Measurements from ENCODE around the gene SLC4A11.

DNA sequence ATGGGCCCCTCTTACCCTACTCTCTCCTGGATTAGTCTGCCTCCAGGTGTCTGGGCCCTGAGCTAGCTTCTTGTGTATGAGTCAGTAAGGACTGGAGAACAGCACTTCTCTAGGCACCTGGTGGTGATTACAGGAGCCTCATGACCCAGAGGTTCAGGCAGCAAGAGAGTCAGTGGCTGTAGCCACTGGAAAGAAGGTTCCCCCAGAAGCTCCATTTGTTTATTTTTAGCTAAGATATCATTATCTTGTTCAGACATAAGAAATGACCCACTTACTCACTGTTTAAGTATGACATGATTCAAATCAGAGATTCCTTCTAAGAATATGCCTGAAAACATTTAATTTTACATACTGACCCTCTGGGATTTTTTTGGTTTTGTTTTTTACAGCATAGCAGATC lies 23.6 kb upstream of the SLC4A11 start:
- TF ChIP-seq, protein P1, sequence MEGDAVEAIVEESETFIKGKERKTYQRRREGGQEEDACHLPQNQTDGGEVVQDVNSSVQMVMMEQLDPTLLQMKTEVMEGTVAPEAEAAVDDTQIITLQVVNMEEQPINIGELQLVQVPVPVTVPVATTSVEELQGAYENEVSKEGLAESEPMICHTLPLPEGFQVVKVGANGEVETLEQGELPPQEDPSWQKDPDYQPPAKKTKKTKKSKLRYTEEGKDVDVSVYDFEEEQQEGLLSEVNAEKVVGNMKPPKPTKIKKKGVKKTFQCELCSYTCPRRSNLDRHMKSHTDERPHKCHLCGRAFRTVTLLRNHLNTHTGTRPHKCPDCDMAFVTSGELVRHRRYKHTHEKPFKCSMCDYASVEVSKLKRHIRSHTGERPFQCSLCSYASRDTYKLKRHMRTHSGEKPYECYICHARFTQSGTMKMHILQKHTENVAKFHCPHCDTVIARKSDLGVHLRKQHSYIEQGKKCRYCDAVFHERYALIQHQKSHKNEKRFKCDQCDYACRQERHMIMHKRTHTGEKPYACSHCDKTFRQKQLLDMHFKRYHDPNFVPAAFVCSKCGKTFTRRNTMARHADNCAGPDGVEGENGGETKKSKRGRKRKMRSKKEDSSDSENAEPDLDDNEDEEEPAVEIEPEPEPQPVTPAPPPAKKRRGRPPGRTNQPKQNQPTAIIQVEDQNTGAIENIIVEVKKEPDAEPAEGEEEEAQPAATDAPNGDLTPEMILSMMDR (IDR thresholded peaks at IDR 0.05) = no peak
- TF ChIP-seq CEBPB (IDR thresholded peaks at IDR 0.05) (no peak), JUN (IDR thresholded peaks at IDR 0.05) (no peak), PHF8 (IDR thresholded peaks at IDR 0.05; ENCODE audit: borderline replicate concordance, low read depth) (no peak), MYC (IDR thresholded peaks at IDR 0.05; ENCODE audit: borderline replicate concordance, low read length) (no peak), POLR2A (IDR thresholded peaks at IDR 0.05; ENCODE audit: low read length) (no peak), CHD2 (IDR thresholded peaks at IDR 0.05; ENCODE audit: low read length, partially characterized antibody) (no peak), RCOR1 (IDR thresholded peaks at IDR 0.05; ENCODE audit: low read depth, low read length) (no peak)
- TF ChIP-seq, protein P2, sequence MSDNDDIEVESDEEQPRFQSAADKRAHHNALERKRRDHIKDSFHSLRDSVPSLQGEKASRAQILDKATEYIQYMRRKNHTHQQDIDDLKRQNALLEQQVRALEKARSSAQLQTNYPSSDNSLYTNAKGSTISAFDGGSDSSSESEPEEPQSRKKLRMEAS (IDR thresholded peaks at IDR 0.05) = no peak
- TF ChIP-seq, protein P3, sequence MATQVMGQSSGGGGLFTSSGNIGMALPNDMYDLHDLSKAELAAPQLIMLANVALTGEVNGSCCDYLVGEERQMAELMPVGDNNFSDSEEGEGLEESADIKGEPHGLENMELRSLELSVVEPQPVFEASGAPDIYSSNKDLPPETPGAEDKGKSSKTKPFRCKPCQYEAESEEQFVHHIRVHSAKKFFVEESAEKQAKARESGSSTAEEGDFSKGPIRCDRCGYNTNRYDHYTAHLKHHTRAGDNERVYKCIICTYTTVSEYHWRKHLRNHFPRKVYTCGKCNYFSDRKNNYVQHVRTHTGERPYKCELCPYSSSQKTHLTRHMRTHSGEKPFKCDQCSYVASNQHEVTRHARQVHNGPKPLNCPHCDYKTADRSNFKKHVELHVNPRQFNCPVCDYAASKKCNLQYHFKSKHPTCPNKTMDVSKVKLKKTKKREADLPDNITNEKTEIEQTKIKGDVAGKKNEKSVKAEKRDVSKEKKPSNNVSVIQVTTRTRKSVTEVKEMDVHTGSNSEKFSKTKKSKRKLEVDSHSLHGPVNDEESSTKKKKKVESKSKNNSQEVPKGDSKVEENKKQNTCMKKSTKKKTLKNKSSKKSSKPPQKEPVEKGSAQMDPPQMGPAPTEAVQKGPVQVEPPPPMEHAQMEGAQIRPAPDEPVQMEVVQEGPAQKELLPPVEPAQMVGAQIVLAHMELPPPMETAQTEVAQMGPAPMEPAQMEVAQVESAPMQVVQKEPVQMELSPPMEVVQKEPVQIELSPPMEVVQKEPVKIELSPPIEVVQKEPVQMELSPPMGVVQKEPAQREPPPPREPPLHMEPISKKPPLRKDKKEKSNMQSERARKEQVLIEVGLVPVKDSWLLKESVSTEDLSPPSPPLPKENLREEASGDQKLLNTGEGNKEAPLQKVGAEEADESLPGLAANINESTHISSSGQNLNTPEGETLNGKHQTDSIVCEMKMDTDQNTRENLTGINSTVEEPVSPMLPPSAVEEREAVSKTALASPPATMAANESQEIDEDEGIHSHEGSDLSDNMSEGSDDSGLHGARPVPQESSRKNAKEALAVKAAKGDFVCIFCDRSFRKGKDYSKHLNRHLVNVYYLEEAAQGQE (IDR thresholded peaks at IDR 0.05) = no peak
